Measurements from ENCODE around the gene DECR2.
A peak's percentile ranks its signal among the peaks of the same experiment; 100 is the strongest.

DECR2 gene

DNA sequence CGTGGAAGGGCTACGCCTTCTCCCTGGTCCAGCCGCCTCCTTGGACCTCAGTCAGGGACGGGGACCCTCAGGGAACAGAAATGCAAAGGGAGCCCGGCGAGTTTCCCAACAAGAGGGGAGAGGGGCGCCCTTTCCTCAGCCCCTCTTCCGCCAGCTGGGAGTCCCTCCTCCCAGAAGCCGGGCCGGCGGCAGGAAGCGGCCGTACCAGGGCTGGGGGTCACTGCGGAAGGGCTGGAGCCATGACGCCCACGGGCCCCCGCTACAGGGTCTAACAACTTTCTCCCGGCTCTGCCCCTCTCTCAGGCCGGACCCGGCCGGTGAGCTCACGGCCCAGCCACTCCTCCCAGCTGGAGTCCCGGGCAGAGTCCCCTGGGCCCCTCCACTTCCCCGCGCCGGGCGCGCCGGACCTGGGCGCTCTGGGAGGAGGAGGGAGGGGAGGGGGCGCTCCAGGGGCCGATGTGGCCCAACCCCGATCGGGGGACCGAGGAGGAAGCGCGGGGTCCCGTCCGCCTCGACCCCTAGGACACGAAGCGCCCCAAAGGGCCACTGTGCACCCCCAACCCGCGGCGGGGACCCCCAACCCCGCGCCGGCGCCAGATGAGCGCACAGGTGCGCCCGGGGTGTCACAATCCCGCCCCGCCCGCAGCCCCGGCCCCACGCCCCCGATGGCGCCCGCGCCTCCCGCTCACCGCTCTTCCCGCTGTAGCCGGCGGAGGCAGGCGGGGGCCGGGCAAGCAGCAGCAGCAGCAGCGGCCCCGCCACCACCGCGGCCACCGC, 20.5 kb upstream of the DECR2 start:
- no peak overlapping the region for H2AFZ ChIP-seq (ENCODE audit: low read length)
- no peaks in the 10 kb centered on the region for H3K9me2 ChIP-seq (replicated peaks; ENCODE audit: low read depth, low read length)
- peaks cover 21% of the 10 kb centered on the region for H3K79me2 ChIP-seq (ENCODE audit: insufficient read depth, low read length)
- H3K27me3 ChIP-seq (ENCODE audit: insufficient read depth, low read length, poor library complexity, severe bottlenecking) = no peaks in the 10 kb centered on the region
- H3K4me3 ChIP-seq (ENCODE audit: low read length, poor library complexity, severe bottlenecking) = peak overlapping the region; percentile 76
- peak overlapping the region; percentile 76 for H3K9ac ChIP-seq (ENCODE audit: low read depth, low read length, poor library complexity, severe bottlenecking)
- H4K20me1 ChIP-seq (ENCODE audit: insufficient read depth, low read length, poor library complexity, severe bottlenecking) = no peaks in the 10 kb centered on the region
- no peaks in the 10 kb centered on the region for H3K36me3 ChIP-seq (ENCODE audit: insufficient read depth, low read length)
- TF ChIP-seq EZH2phosphoT487 (IDR thresholded peaks at IDR 0.05; ENCODE audit: borderline replicate concordance) = no peak
- TF ChIP-seq, protein P1, sequence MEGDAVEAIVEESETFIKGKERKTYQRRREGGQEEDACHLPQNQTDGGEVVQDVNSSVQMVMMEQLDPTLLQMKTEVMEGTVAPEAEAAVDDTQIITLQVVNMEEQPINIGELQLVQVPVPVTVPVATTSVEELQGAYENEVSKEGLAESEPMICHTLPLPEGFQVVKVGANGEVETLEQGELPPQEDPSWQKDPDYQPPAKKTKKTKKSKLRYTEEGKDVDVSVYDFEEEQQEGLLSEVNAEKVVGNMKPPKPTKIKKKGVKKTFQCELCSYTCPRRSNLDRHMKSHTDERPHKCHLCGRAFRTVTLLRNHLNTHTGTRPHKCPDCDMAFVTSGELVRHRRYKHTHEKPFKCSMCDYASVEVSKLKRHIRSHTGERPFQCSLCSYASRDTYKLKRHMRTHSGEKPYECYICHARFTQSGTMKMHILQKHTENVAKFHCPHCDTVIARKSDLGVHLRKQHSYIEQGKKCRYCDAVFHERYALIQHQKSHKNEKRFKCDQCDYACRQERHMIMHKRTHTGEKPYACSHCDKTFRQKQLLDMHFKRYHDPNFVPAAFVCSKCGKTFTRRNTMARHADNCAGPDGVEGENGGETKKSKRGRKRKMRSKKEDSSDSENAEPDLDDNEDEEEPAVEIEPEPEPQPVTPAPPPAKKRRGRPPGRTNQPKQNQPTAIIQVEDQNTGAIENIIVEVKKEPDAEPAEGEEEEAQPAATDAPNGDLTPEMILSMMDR (conservative IDR thresholded peaks at IDR 0.05; ENCODE audit: low read length) = no peak
- H3F3A ChIP-seq (ENCODE audit: low read depth) = no peaks in the 10 kb centered on the region
- H3K9me3 ChIP-seq (ENCODE audit: insufficient read depth, low read depth, low read length) = no peaks in the 10 kb centered on the region
- H3K4me2 ChIP-seq (ENCODE audit: low read depth, low read length, poor library complexity, severe bottlenecking) = peak overlapping the region; percentile 70
- H3K4me1 ChIP-seq (ENCODE audit: insufficient read depth, low read length, poor library complexity, severe bottlenecking) = peaks cover 18% of the 10 kb centered on the region

DNA sequence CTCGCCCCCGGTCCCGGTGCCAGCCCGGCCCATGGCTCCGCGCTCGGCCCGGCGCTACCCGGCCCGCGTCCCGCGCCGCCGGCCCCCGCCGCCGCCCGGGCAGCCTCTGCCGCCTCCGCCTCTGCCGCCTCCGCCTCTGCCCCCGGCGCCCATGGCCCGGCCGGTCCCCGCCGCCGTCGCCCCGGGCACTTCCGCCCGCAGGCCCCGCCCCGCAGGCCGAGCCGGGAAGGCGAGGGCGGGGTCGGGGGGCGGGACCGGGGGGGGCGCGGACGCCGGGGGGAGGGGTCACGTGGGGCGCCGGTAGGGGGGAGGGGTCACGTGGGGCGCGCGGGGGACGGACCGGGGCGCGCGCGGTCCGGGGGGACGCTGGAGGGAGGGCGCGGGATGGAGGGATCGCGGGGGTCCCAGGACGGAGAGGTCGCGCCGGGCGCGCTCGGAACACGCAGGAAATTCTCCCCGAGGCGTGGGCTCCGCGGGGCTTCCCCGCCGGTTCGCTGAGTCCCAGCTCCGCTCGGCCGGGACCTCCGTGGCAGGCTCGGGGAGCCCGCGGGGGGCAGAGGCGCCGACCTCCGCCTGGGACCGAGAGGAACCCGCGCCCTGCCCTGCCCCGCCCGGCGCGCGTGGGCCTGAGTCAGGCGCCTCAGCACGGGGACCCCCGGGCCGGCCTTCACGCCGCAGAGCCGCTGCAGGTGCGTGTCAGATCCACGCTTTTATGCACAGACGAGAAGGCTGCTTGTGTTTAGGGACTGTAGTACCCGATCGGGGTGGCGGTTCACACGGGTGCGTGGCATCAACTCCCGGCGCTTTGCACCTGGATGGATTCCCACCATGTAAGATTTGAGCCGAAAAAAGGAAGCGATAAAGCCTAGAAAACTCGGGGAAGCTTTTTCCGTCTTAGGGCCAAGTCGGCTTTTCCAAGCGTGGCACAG, 19.6 kb upstream of the DECR2 start, which contains the start of gene PGAP6:
Gene PGAP6 (minus strand): TSS at position 190 of the 929 bp plus-strand sequence. CDS start 157 bp downstream, at position 33.
- Histone ChIP-seq H3K4me3 (ENCODE audit: low read length, poor library complexity, severe bottlenecking) (peak within 1 kb of the TSS; percentile 78), H3K9me3 (ENCODE audit: insufficient read depth, low read depth, low read length) (no peaks in the 10 kb centered on the region), H3K4me1 (ENCODE audit: insufficient read depth, low read length, poor library complexity, severe bottlenecking) (peaks cover 18% of the 10 kb centered on the region), H3K9ac (ENCODE audit: low read depth, low read length, poor library complexity, severe bottlenecking) (peak within 1 kb of the TSS; percentile 77), H3K79me2 (ENCODE audit: insufficient read depth, low read length) (peaks cover 21% of the 10 kb centered on the region), H3K36me3 (ENCODE audit: insufficient read depth, low read length) (no peaks in the 10 kb centered on the region), H3K27me3 (ENCODE audit: insufficient read depth, low read length, poor library complexity, severe bottlenecking) (no peaks in the 10 kb centered on the region), H4K20me1 (ENCODE audit: insufficient read depth, low read length, poor library complexity, severe bottlenecking) (no peaks in the 10 kb centered on the region), H2AFZ (ENCODE audit: low read length) (peak within 1 kb of the TSS; percentile 64; the same call in 1 of the 2 replicates), H3F3A (ENCODE audit: low read depth) (no peaks in the 10 kb centered on the region), H3K4me2 (ENCODE audit: low read depth, low read length, poor library complexity, severe bottlenecking) (peak within 1 kb of the TSS; percentile 79), H3K9me2 (replicated peaks; ENCODE audit: low read depth, low read length) (no peaks in the 10 kb centered on the region)
- TF ChIP-seq EZH2phosphoT487 (IDR thresholded peaks at IDR 0.05; ENCODE audit: borderline replicate concordance) = no peak
- TF ChIP-seq, protein P1 (conservative IDR thresholded peaks at IDR 0.05; ENCODE audit: low read length) = no peak

DNA sequence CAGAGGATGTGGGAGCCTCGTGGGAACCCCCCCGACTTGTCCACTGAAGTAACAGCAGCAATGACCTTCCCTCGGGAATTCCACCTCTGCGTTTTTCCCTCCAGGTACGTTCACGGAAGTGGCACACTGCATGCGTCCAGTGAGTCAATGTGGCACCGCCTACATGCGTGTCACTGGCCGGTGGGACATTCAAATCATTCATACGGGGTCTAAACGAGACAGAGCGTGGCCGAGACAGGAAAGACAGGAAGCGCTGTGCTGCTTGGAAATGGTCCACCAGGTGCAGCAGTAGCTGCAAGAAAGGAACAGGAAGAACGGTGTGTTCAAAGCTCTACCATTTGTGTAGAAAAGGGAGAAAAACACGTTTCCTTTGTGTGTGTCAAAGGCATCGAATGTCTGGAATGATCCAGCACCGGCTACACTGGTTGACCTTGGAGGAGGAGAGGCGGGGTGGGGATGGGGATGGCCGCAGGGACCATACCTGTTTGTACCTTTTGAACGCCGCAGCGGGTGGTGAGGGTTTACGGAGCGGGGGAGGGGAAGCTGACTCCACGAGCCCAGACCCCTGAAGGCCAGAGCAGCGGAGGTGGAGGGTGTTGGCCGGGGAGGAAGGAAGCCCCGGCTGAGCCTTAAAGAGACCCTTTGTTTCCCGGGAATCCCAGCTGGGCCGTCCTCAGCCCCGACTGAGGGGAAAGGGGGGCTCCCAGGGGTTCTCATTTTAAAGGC, 18.2 kb upstream of the DECR2 start:
- peak overlapping the region; percentile 19; the same call in 1 of the 2 replicates for H2AFZ ChIP-seq (ENCODE audit: low read length)
- H3K4me2 ChIP-seq (ENCODE audit: low read depth, low read length, poor library complexity, severe bottlenecking) = peak overlapping the region; percentile 79
- no peaks in the 10 kb centered on the region for H3K36me3 ChIP-seq (ENCODE audit: insufficient read depth, low read length)
- no peaks in the 10 kb centered on the region for H4K20me1 ChIP-seq (ENCODE audit: insufficient read depth, low read length, poor library complexity, severe bottlenecking)
- peak overlapping the region; percentile 78 for H3K4me3 ChIP-seq (ENCODE audit: low read length, poor library complexity, severe bottlenecking)
- no peak for TF ChIP-seq EZH2phosphoT487 (IDR thresholded peaks at IDR 0.05; ENCODE audit: borderline replicate concordance)
- TF ChIP-seq, protein P1 (conservative IDR thresholded peaks at IDR 0.05; ENCODE audit: low read length) = no peak
- peak overlapping the region; percentile 77 for H3K9ac ChIP-seq (ENCODE audit: low read depth, low read length, poor library complexity, severe bottlenecking)
- no peaks in the 10 kb centered on the region for H3K27me3 ChIP-seq (ENCODE audit: insufficient read depth, low read length, poor library complexity, severe bottlenecking)
- H3K9me2 ChIP-seq (replicated peaks; ENCODE audit: low read depth, low read length) = no peaks in the 10 kb centered on the region
- peaks cover 18% of the 10 kb centered on the region for H3K4me1 ChIP-seq (ENCODE audit: insufficient read depth, low read length, poor library complexity, severe bottlenecking)
- H3F3A ChIP-seq (ENCODE audit: low read depth) = no peaks in the 10 kb centered on the region
- no peaks in the 10 kb centered on the region for H3K9me3 ChIP-seq (ENCODE audit: insufficient read depth, low read depth, low read length)
- H3K79me2 ChIP-seq (ENCODE audit: insufficient read depth, low read length) = peaks cover 21% of the 10 kb centered on the region

Measured in Loucy (cell line).